HEK293 (cell line): ENCODE results near the gene BCL2.

ENCODE experiments used
- CTCF ChIA-PET: fragments of 350-600 bp; formaldehyde crosslinking; extraction: SDS; loops from one replicate; lab custom pipeline; 2021; ENCODE audit warnings: antibody characterized with exemption; lab: Yijun Ruan, JAX
- POLR2A ChIA-PET: fragments of 300-600 bp; formaldehyde crosslinking; extraction: SDS; loops from one replicate; lab custom pipeline; 2020; ENCODE audit warnings: antibody characterized with exemption, inconsistent platforms; lab: Yijun Ruan, JAX
- H3K27ac ChIP-seq: fragments of 200-500 bp; sonication (Bioruptor generic); 2 replicates; pipeline ENCODE4 v1.5.1; 2014; ENCODE audit warnings: low read depth, low read length, control low read depth, inconsistent platforms; ENCODE audit errors: extremely low read depth
- H3K36me3 ChIP-seq, 2 experiments: fragments of 200-500 bp in 1 of 2; sonication (Bioruptor generic) in 1 of 2; 1 replicate in 1 of 2; 2 replicates in 1 of 2; pipeline ENCODE4 v1.5.1; 2014 to 2017; ENCODE audit warnings: inconsistent platforms in 2 of 2, low read length in 2 of 2; ENCODE audit not compliant: control insufficient read depth in 2 of 2, insufficient read depth in 1 of 2
- H3K4me1 ChIP-seq: fragments of 200-500 bp; sonication (Bioruptor generic); 2 replicates; pipeline ENCODE4 v1.5.1; 2014; ENCODE audit warnings: mild to moderate bottlenecking, low read length, inconsistent platforms; ENCODE audit not compliant: control insufficient read depth, insufficient read depth
- H3K4me3 ChIP-seq: 2 replicates; pipeline ENCODE4 v1.5.1; 2011; ENCODE audit warnings: low read depth, mild to moderate bottlenecking, control low read depth, low read length, moderate library complexity
- H3K9me3 ChIP-seq: fragments of 200-500 bp; sonication (Bioruptor generic); 2 replicates; pipeline ENCODE4 v1.5.1; 2014; ENCODE audit warnings: low read depth, low read length, inconsistent platforms; ENCODE audit not compliant: control insufficient read depth, insufficient read depth
- BCL11B ChIP-seq: fragments of 450-650 bp; formaldehyde crosslinking; IDR thresholded peaks from 2 replicates; pipeline ENCODE4 v1.5.1; 2016; ENCODE audit warnings: low read depth, missing biosample characterization, missing genetic modification characterization
- GLIS2 ChIP-seq: fragments of 450-650 bp; formaldehyde crosslinking; IDR thresholded peaks from 2 replicates; pipeline ENCODE4 v1.5.1; 2016; ENCODE audit warnings: missing biosample characterization, missing genetic modification characterization
- KLF1 ChIP-seq: fragments of 450-650 bp; formaldehyde crosslinking; IDR thresholded peaks from 2 replicates; pipeline ENCODE4 v1.5.1; 2016; ENCODE audit warnings: missing biosample characterization, missing genetic modification characterization
- KLF9 ChIP-seq: fragments of 450-650 bp; formaldehyde crosslinking; IDR thresholded peaks from 2 replicates; pipeline ENCODE4 v1.5.1; 2016; ENCODE audit warnings: missing biosample characterization, missing genetic modification characterization, low read depth
- OVOL3 ChIP-seq: fragments of 450-650 bp; formaldehyde crosslinking; IDR thresholded peaks from 2 replicates; pipeline ENCODE4 v1.5.1; 2016; ENCODE audit warnings: missing biosample characterization, missing genetic modification characterization
- TRIM28 ChIP-seq: IDR thresholded peaks from 2 replicates; pipeline ENCODE4 v1.6.1; 2011; ENCODE audit warnings: low read length, control low read depth, borderline replicate concordance
- ZBTB17 ChIP-seq: fragments of 450-650 bp; formaldehyde crosslinking; IDR thresholded peaks from 2 replicates; pipeline ENCODE4 v1.5.1; 2016; ENCODE audit warnings: missing biosample characterization, missing genetic modification characterization
- ZBTB20 ChIP-seq: fragments of 450-650 bp; formaldehyde crosslinking; IDR thresholded peaks from 2 replicates; pipeline ENCODE4 v1.5.1; 2016; ENCODE audit warnings: missing biosample characterization, missing genetic modification characterization
- ZNF114 ChIP-seq: fragments of 450-650 bp; formaldehyde crosslinking; IDR thresholded peaks from 2 replicates; pipeline ENCODE4 v1.5.0; 2017; ENCODE audit warnings: missing biosample characterization, missing genetic modification characterization
- ZNF132 ChIP-seq: fragments of 450-650 bp; formaldehyde crosslinking; IDR thresholded peaks from 2 replicates; pipeline ENCODE4 v1.5.1; 2017; ENCODE audit warnings: missing biosample characterization, missing genetic modification characterization, borderline replicate concordance
- ZNF211 ChIP-seq: fragments of 450-650 bp; formaldehyde crosslinking; IDR thresholded peaks from 2 replicates; pipeline ENCODE4 v1.5.1; 2016; ENCODE audit warnings: low read depth, missing biosample characterization, missing genetic modification characterization
- ZNF510 ChIP-seq: fragments of 450-650 bp; formaldehyde crosslinking; IDR thresholded peaks from 2 replicates; pipeline ENCODE4 v1.5.1; 2018; ENCODE audit warnings: mild to moderate bottlenecking, missing genetic modification characterization, missing biosample characterization; ENCODE audit not compliant: insufficient replicate concordance
- ZNF514 ChIP-seq: fragments of 450-650 bp; formaldehyde crosslinking; IDR thresholded peaks from 2 replicates; pipeline ENCODE4 v1.5.1; 2016; ENCODE audit warnings: missing biosample characterization, missing genetic modification characterization
- ZNF623 ChIP-seq: fragments of 450-650 bp; formaldehyde crosslinking; IDR thresholded peaks from 2 replicates; pipeline ENCODE4 v1.5.1; 2016; ENCODE audit warnings: missing biosample characterization, missing genetic modification characterization
- ZNF624 ChIP-seq: fragments of 450-650 bp; formaldehyde crosslinking; IDR thresholded peaks from 2 replicates; pipeline ENCODE4 v1.5.1; 2017; ENCODE audit warnings: missing biosample characterization, missing genetic modification characterization
- ZNF76 ChIP-seq: fragments of 450-650 bp; formaldehyde crosslinking; IDR thresholded peaks from 2 replicates; pipeline ENCODE4; 2016; ENCODE audit warnings: low read depth, missing biosample characterization, missing genetic modification characterization, borderline replicate concordance
- ZNF777 ChIP-seq: fragments of 450-650 bp; formaldehyde crosslinking; IDR thresholded peaks from 2 replicates; pipeline ENCODE4 v1.5.1; 2017; ENCODE audit warnings: missing biosample characterization, missing genetic modification characterization, borderline replicate concordance
- TF ChIP-seq, protein P1 (sequence below): fragments of 450-650 bp; formaldehyde crosslinking; IDR thresholded peaks from 2 replicates; pipeline ENCODE4 v1.5.1; 2016; ENCODE audit warnings: missing biosample characterization, missing genetic modification characterization
- TF ChIP-seq, protein P2 (sequence below): fragments of 450-650 bp; formaldehyde crosslinking; IDR thresholded peaks from 2 replicates; pipeline ENCODE4 v1.5.1; 2016; ENCODE audit warnings: missing biosample characterization, missing genetic modification characterization
- TF ChIP-seq, protein P3 (sequence below): fragments of 450-650 bp; formaldehyde crosslinking; IDR thresholded peaks from 2 replicates; pipeline ENCODE4 v1.5.1; 2017; ENCODE audit warnings: missing biosample characterization, missing genetic modification characterization
- TF ChIP-seq, protein P4 (sequence below): fragments of 450-650 bp; formaldehyde crosslinking; IDR thresholded peaks from 2 replicates; pipeline ENCODE4 v1.5.1; 2016; ENCODE audit warnings: missing biosample characterization, missing genetic modification characterization

The BCL2 gene

DNA sequence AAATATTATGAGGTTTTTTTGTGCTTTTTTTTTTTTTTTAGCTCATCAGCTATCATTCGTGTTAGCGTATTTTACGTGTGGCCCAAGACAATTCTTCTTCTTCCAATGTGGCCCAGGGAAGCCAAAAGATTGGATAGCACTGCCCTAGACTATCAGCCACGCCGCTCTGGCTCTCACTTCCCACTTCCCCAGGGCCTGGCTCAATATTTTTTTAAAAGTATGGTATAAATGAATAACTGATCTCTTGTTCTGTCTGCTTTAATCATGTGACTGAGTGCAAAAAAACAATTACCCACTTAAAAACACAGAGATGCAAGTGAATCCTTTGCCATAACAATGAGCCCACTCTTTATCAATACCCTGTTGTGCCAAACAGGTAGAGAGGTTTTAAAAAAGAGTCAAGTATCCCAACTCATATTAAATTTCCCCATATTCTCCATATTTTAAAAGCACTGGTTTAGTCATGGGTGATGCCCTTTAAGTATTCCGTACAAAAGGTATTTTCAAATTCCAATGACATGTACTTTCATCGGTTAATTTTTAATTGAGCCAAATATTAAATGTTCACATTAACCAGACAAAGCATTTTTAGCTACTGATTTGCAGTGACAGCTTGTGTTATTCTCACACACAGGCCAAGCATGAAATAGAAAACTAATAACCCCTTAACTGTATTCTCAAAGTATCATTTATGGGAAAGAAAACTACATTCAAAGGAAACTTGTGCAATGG, 12.6 kb downstream of the BCL2 start (continued):
- TF ChIP-seq, protein P1, sequence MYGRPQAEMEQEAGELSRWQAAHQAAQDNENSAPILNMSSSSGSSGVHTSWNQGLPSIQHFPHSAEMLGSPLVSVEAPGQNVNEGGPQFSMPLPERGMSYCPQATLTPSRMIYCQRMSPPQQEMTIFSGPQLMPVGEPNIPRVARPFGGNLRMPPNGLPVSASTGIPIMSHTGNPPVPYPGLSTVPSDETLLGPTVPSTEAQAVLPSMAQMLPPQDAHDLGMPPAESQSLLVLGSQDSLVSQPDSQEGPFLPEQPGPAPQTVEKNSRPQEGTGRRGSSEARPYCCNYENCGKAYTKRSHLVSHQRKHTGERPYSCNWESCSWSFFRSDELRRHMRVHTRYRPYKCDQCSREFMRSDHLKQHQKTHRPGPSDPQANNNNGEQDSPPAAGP (tag by site-specific recombination), result no peak
- TF ChIP-seq BCL11B (tag by site-specific recombination) (no peak), ZBTB17 (tag by site-specific recombination) (no peak)
- TF ChIP-seq, protein P2, sequence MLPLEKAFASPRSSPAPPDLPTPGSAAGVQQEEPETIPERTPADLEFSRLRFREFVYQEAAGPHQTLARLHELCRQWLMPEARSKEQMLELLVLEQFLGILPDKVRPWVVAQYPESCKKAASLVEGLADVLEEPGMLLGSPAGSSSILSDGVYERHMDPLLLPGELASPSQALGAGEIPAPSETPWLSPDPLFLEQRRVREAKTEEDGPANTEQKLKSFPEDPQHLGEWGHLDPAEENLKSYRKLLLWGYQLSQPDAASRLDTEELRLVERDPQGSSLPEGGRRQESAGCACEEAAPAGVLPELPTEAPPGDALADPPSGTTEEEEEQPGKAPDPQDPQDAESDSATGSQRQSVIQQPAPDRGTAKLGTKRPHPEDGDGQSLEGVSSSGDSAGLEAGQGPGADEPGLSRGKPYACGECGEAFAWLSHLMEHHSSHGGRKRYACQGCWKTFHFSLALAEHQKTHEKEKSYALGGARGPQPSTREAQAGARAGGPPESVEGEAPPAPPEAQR, result no peak
- TF ChIP-seq, all 188 proteins: peak for 0

DNA sequence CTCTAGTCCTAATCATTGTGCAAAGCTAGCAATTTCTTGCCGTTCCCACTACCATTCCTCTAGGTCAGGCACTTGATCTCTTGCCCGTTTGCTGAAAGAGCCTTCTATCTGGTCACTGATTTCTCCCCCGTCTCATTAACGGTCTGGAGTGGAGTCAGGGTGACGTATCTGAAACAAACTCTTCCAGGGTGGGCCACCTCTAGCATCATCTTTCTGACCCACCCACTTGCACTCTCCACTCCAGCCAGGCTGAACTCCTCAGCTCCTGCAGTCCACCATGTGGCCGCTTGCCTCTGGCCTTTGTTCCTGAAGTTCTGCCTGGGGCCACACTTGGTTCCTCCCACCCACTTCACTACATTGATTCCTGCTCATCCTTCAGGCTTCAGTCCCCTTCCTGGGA, 13.3 kb downstream of the BCL2 start:
- POLR2A ChIA-PET, result no interaction called here
- TF ChIP-seq, protein P3, sequence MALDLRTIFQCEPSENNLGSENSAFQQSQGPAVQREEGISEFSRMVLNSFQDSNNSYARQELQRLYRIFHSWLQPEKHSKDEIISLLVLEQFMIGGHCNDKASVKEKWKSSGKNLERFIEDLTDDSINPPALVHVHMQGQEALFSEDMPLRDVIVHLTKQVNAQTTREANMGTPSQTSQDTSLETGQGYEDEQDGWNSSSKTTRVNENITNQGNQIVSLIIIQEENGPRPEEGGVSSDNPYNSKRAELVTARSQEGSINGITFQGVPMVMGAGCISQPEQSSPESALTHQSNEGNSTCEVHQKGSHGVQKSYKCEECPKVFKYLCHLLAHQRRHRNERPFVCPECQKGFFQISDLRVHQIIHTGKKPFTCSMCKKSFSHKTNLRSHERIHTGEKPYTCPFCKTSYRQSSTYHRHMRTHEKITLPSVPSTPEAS (tag by site-specific recombination), result no peak
- no peak for TF ChIP-seq OVOL3 (tag by site-specific recombination)
- no peak for TF ChIP-seq KLF1 (tag by site-specific recombination)
- no peak for TF ChIP-seq ZNF777 (tag by site-specific recombination)
- no peak for TF ChIP-seq GLIS2
- TF ChIP-seq ZNF510 (tag by site-specific recombination), result no peak
- no peak for TF ChIP-seq ZNF76 (tag by site-specific recombination)
- TF ChIP-seq ZNF114 (tag by site-specific recombination), result no peak
- no peak for TF ChIP-seq ZBTB20 (tag by site-specific recombination)
- TF ChIP-seq, protein P4, sequence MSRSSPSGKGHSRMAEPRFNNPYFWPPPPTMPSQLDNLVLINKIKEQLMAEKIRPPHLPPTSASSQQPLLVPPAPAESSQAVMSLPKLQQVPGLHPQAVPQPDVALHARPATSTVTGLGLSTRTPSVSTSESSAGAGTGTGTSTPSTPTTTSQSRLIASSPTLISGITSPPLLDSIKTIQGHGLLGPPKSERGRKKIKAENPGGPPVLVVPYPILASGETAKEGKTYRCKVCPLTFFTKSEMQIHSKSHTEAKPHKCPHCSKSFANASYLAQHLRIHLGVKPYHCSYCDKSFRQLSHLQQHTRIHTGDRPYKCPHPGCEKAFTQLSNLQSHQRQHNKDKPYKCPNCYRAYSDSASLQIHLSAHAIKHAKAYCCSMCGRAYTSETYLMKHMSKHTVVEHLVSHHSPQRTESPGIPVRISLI (tag by site-specific recombination), result no peak
- TF ChIP-seq ZNF623, result no peak
- no peak for TF ChIP-seq TRIM28
- TF ChIP-seq ZNF624 (tag by site-specific recombination), result no peak
- TF ChIP-seq KLF9 (tag by site-specific recombination), result no peak
- TF ChIP-seq ZNF132, result no peak
- TF ChIP-seq ZNF514 (tag by site-specific recombination), result no peak
- no peak for TF ChIP-seq ZNF211 (tag by site-specific recombination)
- Histone ChIP-seq H3K4me3 (no peak overlapping the region), H3K4me1 (peaks cover 9% of the 10 kb centered on the region), H3K27ac (no peak overlapping the region), H3K9me3 (no peaks in the 10 kb centered on the region), H3K36me3 (no peaks in the 10 kb centered on the region)
- CTCF ChIA-PET, result interaction anchor here (0.6 to 3.4 kb wide), 3 partner anchors 8 to 162 kb away, joined by 3 to 23 read pairs (median 4); no protein-coding TSS in a partner anchor
